Suprapubic skin (tissue), 4 donors: Measurements from ENCODE around the gene PSMD3. TPM values are rescaled to one million over a fixed set of nuclear protein-coding genes. Genes with fewer than 3 reads are reported as not detected.

Experiments
- DNase-seq, 2 donors: peaks; one replicate each; pipeline ENCODE4 v3.0.0-alpha.2; 2019; ENCODE audit warnings: low spot score in 2 of 2
- H3K27ac ChIP-seq: fragments of 200-600 bp; sonication (generic); one replicate; pipeline ENCODE4 v1.5.1; 2019
- H3K27me3 ChIP-seq: fragments of 200-600 bp; sonication (generic); one replicate; pipeline ENCODE4 v1.5.1; 2019
- H3K36me3 ChIP-seq: fragments of 200-600 bp; sonication (generic); one replicate; pipeline ENCODE4 v1.5.1; 2019
- H3K4me1 ChIP-seq: fragments of 200-600 bp; sonication (generic); one replicate; pipeline ENCODE4 v1.5.1; 2019
- H3K4me3 ChIP-seq: fragments of 200-600 bp; sonication (generic); one replicate; pipeline ENCODE4 v1.5.1; 2019; ENCODE audit warnings: mild to moderate bottlenecking
- H3K9me3 ChIP-seq: fragments of 200-600 bp; sonication (generic); one replicate; pipeline ENCODE4 v1.5.1; 2019
- CTCF ChIP-seq, 2 donors: fragments of 200-600 bp in 1 of 2; fragments of 450-650 bp in 1 of 2; sonication (generic) in 1 of 2; IDR thresholded peaks; one replicate each; pipeline ENCODE4 v1.5.1; 2016 to 2019; ENCODE audit warnings: antibody characterized with exemption in 2 of 2, mild to moderate bottlenecking in 1 of 2, moderate library complexity in 1 of 2
- EP300 ChIP-seq: sonication (generic); formaldehyde crosslinking; IDR thresholded peaks from one replicate; pipeline ENCODE4 v1.6.1; 2017; ENCODE audit warnings: antibody characterized with exemption
- POLR2A ChIP-seq, 2 donors: fragments of 450-650 bp; IDR thresholded peaks; one replicate each; pipeline ENCODE4 v1.6.1; 2017; ENCODE audit warnings: antibody characterized with exemption in 2 of 2, mild to moderate bottlenecking in 2 of 2, moderate library complexity in 2 of 2
- POLR2AphosphoS5 ChIP-seq, 3 donors: sonication (generic); formaldehyde crosslinking; IDR thresholded peaks; one replicate each; pipeline ENCODE4 v1.6.1; 2017; ENCODE audit warnings: antibody characterized with exemption in 3 of 3
- WGBS: methylation state at CpG from one replicate; pipeline ENCODE4 v1.1.5; 2018; 5-methylcytosine and 5-hydroxymethylcytosine counted together
- total RNA-seq, 4 donors: library from RNA; depleted of rRNA; stranded (reverse); fragments of >200 nt; gene quantifications; one replicate each; pipeline ENCODE4 v1.1.0, GENCODE V29; 2016

PSMD3 gene
- total RNA-seq, 4 donors from 2014 or later = 82.8 to 118 (median 104) TPM

GRCh38 chr17:39952680-39953470, 27.7 kb upstream of the PSMD3 start:
- peaks cover 15% of the 10 kb centered on the region for H3K4me1 ChIP-seq
- no peaks in the 10 kb centered on the region for H3K27me3 ChIP-seq
- H3K9me3 ChIP-seq = no peaks in the 10 kb centered on the region
- H3K27ac ChIP-seq = no peak overlapping the region
- H3K4me3 ChIP-seq = peak overlapping the region; percentile 49
- H3K36me3 ChIP-seq = no peaks in the 10 kb centered on the region
- 3% methylated on average over 25 of the region's 55 CpGs for WGBS
- peak; percentile 99 to 100 for DNase-seq
- TF ChIP-seq EP300 (no peak), POLR2AphosphoS5 (IDR thresholded peaks at IDR 0.05) (no peak), CTCF (IDR thresholded peaks at IDR 0.05) (no peak), POLR2A (IDR thresholded peaks at IDR 0.05) (no peak)

GRCh38 chr17:39953471-39953888, 27.1 kb upstream of the PSMD3 start:
- TF ChIP-seq EP300 = no peak
- no peak for TF ChIP-seq POLR2A (IDR thresholded peaks at IDR 0.05)
- no peak for TF ChIP-seq CTCF (IDR thresholded peaks at IDR 0.05)
- TF ChIP-seq POLR2AphosphoS5 (IDR thresholded peaks at IDR 0.05) = no peak
- Histone ChIP-seq H3K4me3 (peak overlapping the region; percentile 49), H3K9me3 (no peaks in the 10 kb centered on the region), H3K27ac (no peak overlapping the region), H3K36me3 (no peaks in the 10 kb centered on the region), H3K4me1 (peaks cover 15% of the 10 kb centered on the region), H3K27me3 (no peaks in the 10 kb centered on the region)
- no peak for DNase-seq
- 33% methylated on average over 8 of the region's 9 CpGs for WGBS

DNA sequence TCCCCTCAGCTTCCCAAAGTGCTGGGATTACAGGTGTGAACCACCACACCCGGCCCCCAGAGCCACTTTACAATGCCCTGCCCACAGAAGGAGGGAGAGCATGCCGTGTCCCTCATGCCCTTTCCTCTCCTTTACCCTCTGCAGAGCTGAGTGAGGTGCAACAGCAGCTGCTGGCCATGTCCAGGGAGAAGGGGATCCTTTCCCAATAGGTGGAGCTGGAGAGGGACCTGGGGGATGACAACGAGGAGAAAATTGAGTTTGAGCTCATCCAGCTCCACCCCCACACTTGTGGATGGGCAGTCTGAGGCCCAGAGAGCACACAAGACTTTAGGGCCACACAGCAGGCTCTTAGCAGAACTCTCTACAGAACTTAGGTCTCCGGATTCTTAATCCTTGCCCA, 25.7 kb upstream of the PSMD3 start:
- no peak for DNase-seq
- no peak for TF ChIP-seq EP300
- TF ChIP-seq CTCF (IDR thresholded peaks at IDR 0.05) = no peak
- no peak for TF ChIP-seq POLR2AphosphoS5 (IDR thresholded peaks at IDR 0.05)
- TF ChIP-seq POLR2A (IDR thresholded peaks at IDR 0.05) = no peak
- Histone ChIP-seq H3K9me3 (no peaks in the 10 kb centered on the region), H3K4me1 (peaks cover 20% of the 10 kb centered on the region), H3K4me3 (no peak overlapping the region), H3K27ac (no peak overlapping the region), H3K36me3 (no peaks in the 10 kb centered on the region), H3K27me3 (no peaks in the 10 kb centered on the region)
- WGBS = 56% methylated on average over 3 of the region's 4 CpGs

DNA sequence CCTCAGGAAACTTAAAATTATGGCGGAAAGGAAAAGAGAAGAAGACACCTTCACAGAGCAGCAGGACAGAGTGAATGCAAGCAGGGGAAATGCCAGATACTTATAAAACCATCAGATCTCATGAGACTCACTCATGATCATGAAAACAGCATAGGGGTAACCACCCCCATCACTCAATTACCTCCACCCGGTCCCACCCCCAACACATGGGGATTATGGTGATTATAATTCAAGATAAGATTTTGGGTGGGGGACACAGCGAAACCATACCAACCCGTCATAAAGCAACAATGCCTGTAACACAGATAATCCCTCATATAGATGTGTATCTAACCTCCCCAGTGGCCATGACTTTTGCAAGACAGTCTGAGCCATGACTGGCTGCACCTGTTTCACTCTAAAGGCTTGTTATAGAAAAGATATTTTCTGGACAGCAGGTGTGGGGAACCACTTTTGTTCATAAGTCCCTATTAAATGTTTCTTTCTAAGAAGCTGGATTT, 24.8 kb upstream of the PSMD3 start:
- Histone ChIP-seq H3K9me3 (no peaks in the 10 kb centered on the region), H3K27me3 (no peaks in the 10 kb centered on the region), H3K4me3 (no peak overlapping the region), H3K4me1 (peaks cover 20% of the 10 kb centered on the region), H3K27ac (no peak overlapping the region), H3K36me3 (no peaks in the 10 kb centered on the region)
- TF ChIP-seq CTCF (IDR thresholded peaks at IDR 0.05) (no peak), POLR2AphosphoS5 (IDR thresholded peaks at IDR 0.05) (no peak), POLR2A (IDR thresholded peaks at IDR 0.05) (no peak), EP300 (no peak)
- 56% methylated on average over 4 of the region's 4 CpGs for WGBS
- no peak for DNase-seq

DNA sequence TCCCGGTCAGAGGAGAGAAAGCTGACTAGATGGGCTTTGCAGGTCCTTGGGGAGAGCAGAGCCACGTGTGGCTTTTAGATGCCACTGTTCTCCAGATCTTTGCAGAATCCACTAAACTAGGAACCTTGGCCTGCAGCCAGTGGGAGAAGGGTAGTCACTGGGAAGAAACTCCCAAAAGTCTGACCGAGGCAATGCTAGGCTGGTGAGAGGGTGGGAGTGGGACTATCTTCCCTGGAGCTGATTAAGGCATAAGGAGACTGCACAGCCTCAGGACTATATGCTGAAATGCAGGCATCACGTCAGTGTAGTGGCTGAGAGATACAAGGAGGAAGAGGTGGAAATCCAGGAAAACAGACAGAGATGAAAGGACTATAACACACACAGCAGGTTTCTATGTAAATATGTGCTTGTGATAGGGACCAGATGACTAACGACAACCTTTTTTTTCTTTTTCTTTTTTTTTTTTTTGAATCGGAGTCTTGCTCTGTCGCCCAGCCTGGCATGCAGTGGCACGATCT, 20.0 kb upstream of the PSMD3 start:
- no peaks in the 10 kb centered on the region for H3K36me3 ChIP-seq
- no peak overlapping the region for H3K4me3 ChIP-seq
- no peak for DNase-seq
- H3K27ac ChIP-seq = no peak overlapping the region
- TF ChIP-seq POLR2A (IDR thresholded peaks at IDR 0.05) = no peak
- no peak for TF ChIP-seq EP300
- TF ChIP-seq POLR2AphosphoS5 (IDR thresholded peaks at IDR 0.05) = no peak
- TF ChIP-seq CTCF (IDR thresholded peaks at IDR 0.05) = no peak
- peaks cover 3% of the 10 kb centered on the region for H3K27me3 ChIP-seq
- 63% methylated on average over 8 of the region's 8 CpGs for WGBS
- no peaks in the 10 kb centered on the region for H3K9me3 ChIP-seq
- peaks cover 4% of the 10 kb centered on the region for H3K4me1 ChIP-seq
